Tibial artery (tissue), 4 donors: ENCODE results near the gene CHMP6.

Experiments
- DNase-seq, 2 donors: peaks; one replicate each; pipeline ENCODE4 v3.0.0-alpha.2; 2019
- H3K27ac ChIP-seq, 2 donors: fragments of 200-600 bp; sonication (generic) in 1 of 2; 1 replicate in 1 of 2; 2 replicates in 1 of 2; pipeline ENCODE4 v1.5.1; 2018 to 2019; ENCODE audit warnings: mild to moderate bottlenecking in 1 of 2
- H3K27me3 ChIP-seq, 2 donors: fragments of 200-600 bp; sonication (generic) in 1 of 2; one replicate each; pipeline versions ENCODE4 v1.5.1 to v1.6.0; 2016 to 2019
- H3K36me3 ChIP-seq, 3 donors: fragments of 200-600 bp; sonication (generic) in 2 of 3; one replicate each; pipeline ENCODE4 v1.5.1; 2016 to 2019; ENCODE audit warnings: mild to moderate bottlenecking in 2 of 3
- H3K4me1 ChIP-seq, 4 donors: fragments of 200-600 bp; sonication (generic) in 2 of 4; 1 replicate in 3 of 4; 2 replicates in 1 of 4; pipeline ENCODE4 v1.5.1; 2016 to 2019
- H3K4me3 ChIP-seq, 2 donors: fragments of 200-600 bp; sonication (generic) in 1 of 2; 1 replicate in 1 of 2; 2 replicates in 1 of 2; pipeline ENCODE4 v1.5.1; 2018 to 2019; ENCODE audit warnings: mild to moderate bottlenecking in 2 of 2
- H3K9me3 ChIP-seq, 3 donors: fragments of 200-600 bp; sonication (generic) in 1 of 3; one replicate each; pipeline ENCODE4 v1.5.1; 2016 to 2019
- CTCF ChIP-seq, 2 experiments: fragments of 200-600 bp in 1 of 2; fragments of 450-650 bp in 1 of 2; IDR thresholded peaks; one replicate each; pipeline ENCODE4 v1.5.1; 2017 to 2019; ENCODE audit warnings: antibody characterized with exemption in 2 of 2, mild to moderate bottlenecking in 1 of 2, moderate library complexity in 1 of 2
- intact Hi-C: fragments of 100-400 bp; cut with DNase I; formaldehyde crosslinking; loops from one replicate; pipeline ENCODE4 v1.15.0; 2023; ENCODE audit warnings: low total_unique reads

Gene CHMP6

DNA sequence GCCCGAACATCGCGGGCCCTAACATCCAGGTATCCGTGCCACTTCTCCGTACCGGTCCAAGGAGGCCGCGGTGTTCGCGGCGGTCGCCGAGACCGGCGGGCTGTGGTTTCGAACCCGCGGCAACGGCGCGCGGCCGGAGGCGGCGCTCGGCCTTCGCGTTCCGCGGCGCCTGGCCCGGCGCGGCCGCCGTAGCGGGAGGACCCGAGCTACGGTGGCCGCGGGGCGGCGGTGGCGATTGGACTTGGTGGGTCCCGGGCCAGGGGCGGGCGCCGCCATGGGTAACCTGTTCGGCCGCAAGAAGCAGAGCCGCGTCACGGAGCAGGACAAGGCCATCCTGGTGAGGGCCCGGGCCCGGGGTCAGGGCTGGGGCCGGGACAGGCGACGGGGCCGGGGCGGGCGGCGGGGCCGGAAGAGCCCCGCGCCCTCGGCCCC is at the start of gene CHMP6:
TSS of gene CHMP6 (plus strand) at position 197 of the 432 bp plus-strand sequence. CDS start at position 275, 78 bp downstream.
- peak within 1 kb of the TSS; percentile 77 to 98 for H3K4me3 ChIP-seq
- H3K36me3 ChIP-seq = peaks cover 18 to 29% (median 19%) of the 10 kb centered on the region in 3 donors
- peak; percentile 60 to 80 for DNase-seq
- peak in 1 of 2 experiments; percentile 42 for TF ChIP-seq CTCF (IDR thresholded peaks at IDR 0.05)
- intact Hi-C loops = loop anchor here (2.0 to 10.0 kb wide), 2 partner anchors 109 to 243 kb away; partner anchors contain the start of genes NDUFAF8 and TEPSIN
- H3K27me3 ChIP-seq = no peaks in the 10 kb centered on the region
- peaks cover 0 to 47% (median 34%) of the 10 kb centered on the region in 4 donors for H3K4me1 ChIP-seq
- H3K9me3 ChIP-seq = no peaks in the 10 kb centered on the region
- peak within 1 kb of the TSS; percentile 68 to 69 for H3K27ac ChIP-seq

- TF ChIP-seq CTCF (IDR thresholded peaks at IDR 0.05) = no peak
- peak; percentile 97 to 99 for DNase-seq
- peak overlapping the region; percentile 81 to 90 for H3K27ac ChIP-seq
- intact Hi-C loops = no loop called here
- no peaks in the 10 kb centered on the region for H3K9me3 ChIP-seq
- H3K36me3 ChIP-seq = peaks cover 0 to 38% (median 14%) of the 10 kb centered on the region in 3 donors
- H3K4me1 ChIP-seq = peaks cover 0 to 39% (median 27%) of the 10 kb centered on the region in 4 donors
- peak overlapping the region in 1 of 2 donors; percentile 19 for H3K4me3 ChIP-seq
- H3K27me3 ChIP-seq = no peaks in the 10 kb centered on the region
These were observed 49.0 kb upstream of the CHMP6 start for GRCh38 chr17:80942423-80943345.

DNA sequence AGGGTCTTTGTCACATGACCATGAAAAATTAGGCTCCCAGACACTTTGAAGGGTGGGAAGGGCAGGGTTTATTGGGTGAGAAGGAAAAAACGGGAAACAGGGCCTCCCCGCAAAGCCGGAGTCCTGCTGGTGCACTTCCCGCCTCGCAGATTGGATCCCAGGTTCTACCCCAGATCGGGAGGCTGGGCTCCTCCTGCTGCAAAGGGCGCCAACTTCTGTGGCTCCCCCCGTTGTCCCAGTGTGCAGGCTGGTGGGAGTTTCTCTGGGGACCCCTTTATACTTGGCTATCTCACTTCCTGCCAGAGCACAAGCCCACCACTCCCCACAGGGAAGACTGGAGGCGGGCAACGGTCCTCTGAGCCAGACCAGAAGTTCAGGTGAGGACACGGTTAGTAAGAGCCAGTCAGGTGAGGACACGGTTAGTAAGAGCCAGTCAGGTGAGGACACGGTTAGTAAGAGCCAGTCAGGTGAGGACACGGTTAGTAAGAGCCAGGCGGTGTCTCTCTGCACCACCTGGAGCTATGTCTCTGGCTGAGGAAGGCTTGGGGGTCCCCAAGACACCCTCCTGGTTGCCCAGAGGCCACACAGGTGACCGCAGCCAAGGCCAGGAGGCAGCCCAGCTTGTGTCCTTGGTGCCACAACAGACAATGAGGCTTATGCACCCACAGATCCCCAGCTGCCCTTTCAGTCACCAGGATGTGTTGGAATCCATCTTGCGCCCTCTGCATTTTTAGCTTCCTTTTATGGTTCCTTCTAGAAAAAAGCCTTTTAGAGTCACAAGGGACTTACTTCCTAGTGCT is 48.1 kb upstream of the CHMP6 start:
- H3K9me3 ChIP-seq = no peaks in the 10 kb centered on the region
- H3K4me1 ChIP-seq = peaks cover 0 to 37% (median 30%) of the 10 kb centered on the region in 4 donors
- H3K27ac ChIP-seq = peak overlapping the region; percentile 81 to 90
- peak; percentile 7 to 59 for DNase-seq
- H3K36me3 ChIP-seq = peaks cover 0 to 41% (median 14%) of the 10 kb centered on the region in 3 donors
- no peak overlapping the region for H3K4me3 ChIP-seq
- no peaks in the 10 kb centered on the region for H3K27me3 ChIP-seq
- TF ChIP-seq CTCF (IDR thresholded peaks at IDR 0.05) = no peak
- intact Hi-C loops = no loop called here

DNA sequence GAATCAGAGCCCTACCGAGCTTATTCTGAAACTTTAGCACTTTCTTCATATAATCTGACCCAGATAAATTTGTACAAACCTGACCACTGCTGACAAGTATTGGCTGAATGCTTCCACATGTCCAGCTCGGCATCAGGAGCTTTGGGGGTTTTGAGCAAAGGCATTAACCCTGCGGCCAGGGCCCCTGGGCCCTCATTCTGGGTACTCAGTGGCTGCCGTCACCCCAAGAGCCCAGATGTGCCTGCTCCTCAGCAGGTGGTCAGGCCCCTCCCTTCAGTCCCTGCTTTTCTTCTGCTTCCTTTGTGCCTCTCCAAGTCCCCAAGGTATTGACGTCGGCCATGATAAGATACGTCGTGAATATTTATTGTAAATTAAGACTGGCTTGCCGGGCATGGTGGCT is 47.3 kb upstream of the CHMP6 start:
- no peak for TF ChIP-seq CTCF (IDR thresholded peaks at IDR 0.05)
- no peaks in the 10 kb centered on the region for H3K27me3 ChIP-seq
- H3K36me3 ChIP-seq = peaks cover 0 to 46% (median 14%) of the 10 kb centered on the region in 3 donors
- H3K9me3 ChIP-seq = no peaks in the 10 kb centered on the region
- intact Hi-C loops = no loop called here
- peak overlapping the region in 1 of 2 donors; percentile 90 for H3K27ac ChIP-seq
- DNase-seq = peak; percentile 9 to 38
- no peak overlapping the region for H3K4me3 ChIP-seq
- peaks cover 0 to 41% (median 37%) of the 10 kb centered on the region in 4 donors for H3K4me1 ChIP-seq

DNA sequence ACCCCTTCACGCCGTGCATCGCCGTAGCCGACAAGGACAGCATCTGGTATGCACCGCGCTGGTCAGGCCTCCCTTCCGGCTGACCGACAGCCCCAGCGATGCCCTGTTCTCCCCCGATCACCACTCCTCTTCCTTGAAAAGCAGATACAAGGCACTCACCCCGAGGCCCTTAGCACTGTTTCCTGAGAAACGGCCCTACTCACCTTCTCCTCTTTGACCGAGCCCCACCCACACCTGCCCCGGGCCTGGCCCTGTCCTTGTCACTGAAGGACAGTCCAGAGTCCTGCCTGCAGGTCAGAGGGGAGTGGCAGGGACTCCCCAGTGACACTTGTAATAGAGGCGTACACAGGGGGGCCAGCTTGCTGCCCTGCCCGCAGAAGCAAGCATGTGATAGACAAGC is 45.9 kb upstream of the CHMP6 start:
- intact Hi-C loops = no loop called here
- no peak overlapping the region for H3K27ac ChIP-seq
- no peak for TF ChIP-seq CTCF (IDR thresholded peaks at IDR 0.05)
- peaks cover 0 to 55% (median 47%) of the 10 kb centered on the region in 4 donors for H3K4me1 ChIP-seq
- DNase-seq = peak; percentile 19 to 54
- peaks cover 0 to 45% (median 14%) of the 10 kb centered on the region in 3 donors for H3K36me3 ChIP-seq
- H3K9me3 ChIP-seq = no peaks in the 10 kb centered on the region
- no peak overlapping the region for H3K4me3 ChIP-seq
- no peaks in the 10 kb centered on the region for H3K27me3 ChIP-seq
